GM18519 (cell line): ENCODE results near the gene P4HB.
"Not testable (repeated sequence)": the region's sequence is repeated elsewhere in the genome, so short reads cannot be mapped to it uniquely, and the experiment has no call there.

Source experiments
- ATAC-seq: cut with Tn5 transposase; IDR thresholded peaks from one replicate; pipeline ENCODE4 v1.9.1; 2021; ENCODE audit warnings: mild to moderate bottlenecking, moderate library complexity; ENCODE audit not compliant: unreplicated experiment, low FRiP score

Gene P4HB

GRCh38 chr17:81849457-81849856, 10.9 kb downstream of the P4HB start:
- no peak for ATAC-seq

DNA sequence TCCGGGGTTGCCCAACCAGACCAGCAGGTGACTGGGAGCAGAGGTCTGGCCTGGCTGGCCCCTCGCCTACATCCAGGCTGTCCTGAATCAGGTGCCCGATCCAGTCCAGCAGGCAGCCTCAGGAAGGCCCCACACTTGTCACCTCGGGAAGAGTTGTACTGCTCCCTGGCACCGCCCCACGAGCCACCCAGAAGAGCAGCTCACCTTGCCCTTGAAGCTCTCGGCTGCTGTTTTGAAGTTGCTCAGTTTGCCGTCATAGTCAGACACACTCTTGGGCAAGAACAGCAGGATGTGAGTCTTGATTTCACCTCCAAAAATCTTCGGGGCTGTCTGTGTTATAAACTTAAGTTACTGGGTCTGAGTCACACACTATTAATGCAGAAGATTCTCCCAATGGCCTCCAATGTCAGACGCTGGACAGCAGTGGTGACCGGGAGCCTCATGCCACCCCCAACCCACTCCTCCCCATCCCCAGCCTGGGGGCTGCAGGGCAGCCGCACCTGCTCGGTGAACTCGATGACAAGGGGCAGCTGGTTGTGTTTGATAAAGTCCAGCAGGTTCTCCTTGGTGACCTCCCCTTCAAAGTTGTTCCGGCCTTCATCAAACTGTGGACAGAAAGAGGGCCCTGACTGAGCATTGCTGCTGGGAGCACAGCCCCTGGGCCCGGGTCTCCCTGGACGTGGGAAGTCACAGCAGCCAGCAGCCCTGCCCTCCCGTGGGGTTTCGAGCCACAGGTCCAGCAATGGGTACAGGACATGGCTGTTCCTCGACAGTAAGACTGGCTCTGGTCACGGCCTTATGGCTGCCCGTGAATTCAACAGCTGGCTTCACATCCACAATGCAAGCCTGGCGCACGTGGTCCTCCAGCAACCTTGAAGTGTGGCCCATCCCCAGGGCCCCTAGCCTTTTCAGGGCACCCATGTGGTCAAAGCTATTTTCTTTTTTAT, 13.3 kb downstream of the P4HB start:
- ATAC-seq, result no peak

- no peak for ATAC-seq
Observed at GRCh38 chr17:81845881-81846742, 14.2 kb downstream of the P4HB start.

GRCh38 chr17:81845361-81845760, 15.0 kb downstream of the P4HB start:
- no peak for ATAC-seq

GRCh38 chr17:81844887-81845286, 15.4 kb downstream of the P4HB start:
- no peak for ATAC-seq

- no peak for ATAC-seq
Observed at GRCh38 chr17:81844327-81844851, 15.9 kb downstream of the P4HB start.

DNA sequence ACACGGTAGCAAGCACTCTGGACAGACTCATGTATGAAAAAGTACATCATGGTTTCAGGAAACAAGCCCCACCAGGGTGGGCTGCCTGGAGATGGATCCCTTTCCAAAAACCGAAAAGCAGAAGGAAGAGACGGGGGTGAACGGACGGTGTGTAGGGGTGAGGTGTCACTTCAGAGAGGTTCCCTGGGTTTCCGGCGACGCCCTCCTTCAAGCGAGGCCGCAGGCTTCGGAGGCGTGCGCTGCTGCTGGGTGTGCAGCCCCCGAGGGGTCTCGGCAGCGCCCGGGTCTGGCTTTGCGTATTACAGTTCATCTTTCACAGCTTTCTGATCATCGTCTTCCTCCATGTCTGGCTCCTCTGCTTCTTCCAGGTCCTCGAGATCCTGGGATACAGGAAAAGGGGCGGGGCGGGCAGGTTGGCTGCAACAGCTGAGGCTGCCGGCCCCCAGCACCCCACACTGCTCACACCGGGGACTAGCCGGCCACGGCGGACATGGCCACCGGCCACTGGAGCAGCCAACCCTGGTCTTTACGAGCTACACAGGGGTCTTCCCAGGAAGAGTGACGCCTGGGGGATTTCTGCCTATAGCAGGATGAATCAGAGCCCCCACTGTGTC, 16.5 kb downstream of the P4HB start:
- ATAC-seq, result no peak

DNA sequence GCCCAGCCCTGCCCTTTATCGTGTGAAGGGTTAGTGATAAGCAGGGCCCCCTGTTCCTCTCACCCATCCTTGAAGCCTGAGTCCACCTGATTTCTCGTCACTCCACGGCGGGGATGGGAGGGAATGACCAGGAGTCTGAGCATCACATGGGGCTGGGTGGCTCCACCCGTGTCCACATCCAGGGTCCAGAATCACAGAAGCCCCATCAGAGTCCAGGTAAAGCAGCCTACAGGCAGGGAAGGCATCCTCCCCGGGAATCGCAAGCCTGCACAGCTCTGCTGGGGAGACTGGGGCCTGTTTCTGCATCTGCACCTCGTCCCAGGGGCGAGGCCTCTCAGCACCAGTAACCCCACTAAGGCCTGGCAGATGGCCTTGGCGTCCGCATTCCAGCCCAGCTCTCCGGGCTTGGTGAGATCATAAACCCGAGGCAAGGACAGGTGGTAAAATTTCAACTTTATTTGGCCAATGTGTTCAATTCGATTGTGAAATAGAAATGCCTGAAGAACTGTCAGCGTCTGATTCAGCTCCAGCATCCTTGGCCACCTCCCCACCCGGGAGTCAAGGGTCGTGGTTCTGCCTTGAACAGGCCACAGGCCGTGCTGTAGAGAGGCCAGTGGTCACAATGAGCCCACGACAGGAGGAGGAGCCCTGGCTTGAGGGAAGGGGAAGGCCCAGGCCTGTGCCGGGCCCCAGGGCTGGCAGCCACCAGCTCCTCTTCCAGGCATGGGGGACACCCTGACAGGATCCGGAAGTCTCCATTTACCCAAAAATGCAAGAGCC, 17.4 kb downstream of the P4HB start:
- ATAC-seq, result no peak

DNA sequence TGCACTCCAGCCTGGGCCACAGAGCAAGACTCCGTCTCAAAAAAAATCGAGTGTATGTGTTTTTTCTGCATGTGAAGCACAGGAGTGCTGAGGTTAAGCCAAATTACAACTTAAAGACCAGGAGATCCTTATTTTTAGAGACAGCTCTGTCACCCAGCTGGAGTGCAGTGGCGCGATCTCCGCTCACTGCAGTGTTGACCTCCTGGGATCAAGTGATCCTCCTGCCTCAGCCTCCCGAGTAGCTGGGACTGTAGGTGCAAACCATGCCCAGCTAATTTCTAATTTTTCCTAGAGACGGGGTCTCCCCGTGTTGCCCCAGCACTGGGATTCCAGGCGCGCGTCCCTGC, 18.0 kb downstream of the P4HB start:
- ATAC-seq, result no peak

DNA sequence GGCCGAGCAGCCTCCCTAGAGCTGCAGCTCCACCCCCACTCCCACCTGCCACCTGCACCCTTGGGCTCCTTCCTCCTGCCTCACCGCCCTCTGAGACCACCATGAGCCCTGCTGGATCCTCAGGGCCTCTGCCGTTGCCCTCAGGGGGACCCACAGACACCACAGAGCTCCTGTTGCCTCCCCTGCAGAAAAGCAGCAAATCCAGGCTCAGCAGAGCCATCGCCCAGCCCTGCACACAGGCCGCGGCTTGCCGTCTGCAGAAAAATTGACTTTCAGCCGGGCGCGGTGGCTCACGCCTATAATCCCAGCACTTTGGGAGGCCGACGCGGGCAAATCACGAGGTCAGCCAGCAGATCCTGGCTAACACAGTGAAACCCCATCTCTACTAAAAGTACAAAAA, 18.5 kb downstream of the P4HB start:
- ATAC-seq, result no peak

DNA sequence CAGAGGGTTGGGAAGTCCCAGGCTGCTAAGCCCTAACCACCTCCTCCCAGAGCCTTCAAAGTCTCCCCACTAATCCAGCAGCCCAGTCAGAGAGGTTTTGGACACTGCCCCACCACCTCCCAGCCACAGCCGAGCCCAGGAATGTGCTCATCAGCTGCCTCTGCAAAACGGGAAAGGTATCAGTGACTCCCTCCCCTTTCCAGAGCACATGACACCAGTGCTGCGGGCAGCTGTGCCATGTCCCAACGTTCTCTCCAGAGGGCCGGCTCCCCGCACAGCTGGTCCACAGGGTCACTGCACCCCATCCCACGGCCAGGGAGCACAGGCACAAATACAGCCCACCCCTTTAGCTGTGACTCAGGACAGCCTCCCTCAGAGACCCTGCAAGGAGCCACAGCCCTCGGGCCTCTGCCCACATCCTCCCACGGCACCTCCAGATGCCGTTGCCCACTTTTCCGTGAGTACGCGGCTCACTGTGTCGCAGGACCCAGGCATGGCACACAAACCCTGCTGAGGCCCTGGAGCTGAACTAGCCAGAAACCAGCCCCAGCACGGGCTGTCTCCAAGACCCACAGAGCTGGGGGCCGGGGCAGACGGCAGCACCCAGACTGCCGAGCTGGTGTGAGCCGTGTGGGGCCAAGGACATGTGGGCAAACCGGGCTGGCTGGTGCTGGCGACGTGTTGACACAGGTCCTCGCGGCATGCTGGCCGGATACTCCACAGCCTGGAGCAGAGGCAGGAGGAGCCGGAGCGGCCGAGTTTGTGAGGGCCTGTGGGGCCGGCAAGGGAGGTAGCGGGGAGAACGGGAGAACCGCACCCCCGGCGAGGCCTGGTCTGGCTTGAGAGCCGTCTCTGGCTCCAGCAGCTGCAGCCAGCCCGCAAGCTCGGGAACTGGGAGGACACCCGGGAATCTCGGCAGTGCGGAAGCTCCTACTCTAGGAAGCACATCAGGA, 19.2 kb downstream of the P4HB start:
- ATAC-seq, result no peak

DNA sequence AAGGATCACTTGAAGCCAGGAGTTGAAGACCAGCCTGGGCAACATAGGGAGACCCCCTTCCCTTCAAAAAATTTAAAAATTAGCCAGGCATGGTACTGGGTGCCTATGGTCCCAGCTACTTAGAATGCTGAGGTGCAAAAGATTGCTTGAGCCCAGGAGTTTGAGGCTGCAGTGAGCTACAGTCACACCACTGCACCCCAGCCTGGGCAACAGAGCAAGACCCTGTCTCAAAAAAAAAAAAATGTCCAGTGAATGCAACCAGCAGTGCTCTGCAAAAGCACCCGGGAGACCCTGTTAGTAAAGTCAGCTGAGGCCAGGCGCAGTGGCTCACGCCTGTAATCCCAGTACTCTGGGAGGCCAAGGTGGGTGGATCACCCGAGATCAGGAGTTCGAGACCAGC, 20.3 kb downstream of the P4HB start:
- ATAC-seq, result not testable (repeated sequence)

DNA sequence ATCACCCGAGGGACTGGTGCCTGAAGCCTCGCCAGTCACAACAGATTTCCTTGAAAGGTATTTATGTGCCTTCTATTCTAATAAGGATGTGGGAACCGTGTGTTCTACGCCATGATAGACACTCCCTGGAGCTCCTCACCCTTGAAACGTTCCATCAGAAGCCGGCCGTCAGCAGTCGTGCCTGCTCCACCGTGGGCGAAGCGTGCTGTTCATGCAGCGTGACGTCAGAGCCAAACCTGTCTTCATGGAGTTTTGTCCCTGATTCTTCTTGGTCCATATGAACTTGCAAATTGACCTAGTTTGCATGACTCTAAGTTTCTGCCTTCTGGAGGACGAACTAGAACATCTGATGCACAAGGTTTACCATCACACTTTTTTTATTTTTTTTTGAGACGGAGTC, 21.0 kb downstream of the P4HB start:
- no peak for ATAC-seq

GRCh38 chr17:81838753-81839255, 21.5 kb downstream of the P4HB start:
- no peak for ATAC-seq

DNA sequence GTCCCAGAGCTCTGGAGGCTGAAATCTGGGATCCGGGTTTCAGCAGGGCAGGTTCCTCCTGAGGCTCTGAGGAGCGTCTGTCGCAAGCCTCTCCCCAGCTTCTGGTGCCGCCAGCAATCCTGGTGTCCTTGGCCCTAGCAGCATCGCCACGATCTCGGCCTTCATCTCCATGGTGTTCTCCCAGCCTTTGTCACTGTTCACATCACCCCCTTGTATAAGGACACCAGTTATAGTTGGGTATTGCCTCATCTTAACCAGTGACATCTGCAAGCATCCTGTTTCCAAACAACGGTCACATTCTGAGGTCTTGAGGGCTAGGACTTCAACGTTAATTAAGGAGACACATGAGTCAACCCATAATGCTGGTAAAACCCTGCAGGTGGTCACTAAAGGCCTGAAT, 22.7 kb downstream of the P4HB start:
- ATAC-seq, result no peak

- no peak for ATAC-seq
Observed at GRCh38 chr17:81834831-81835267, 25.5 kb downstream of the P4HB start, which contains the start of gene PPP1R27. PPP1R27 (minus strand) TSS chr17:81835050; CDS start chr17:81834953, 97 bp downstream.

GRCh38 chr17:81833921-81834830, 26.2 kb downstream of the P4HB start:
- ATAC-seq, result no peak
